HG03196 (cell line): Measurements from ENCODE around the gene GPNMB.

Experiments
- ATAC-seq: cut with Tn5 transposase; IDR thresholded peaks from one replicate; pipeline ENCODE4 v1.9.1; 2021; ENCODE audit not compliant: unreplicated experiment

The GPNMB gene

GRCh38 chr7:23268167-23268566 lies 21.6 kb downstream of the GPNMB start:
- no peak for ATAC-seq

GRCh38 chr7:23268746-23269145 lies 22.2 kb downstream of the GPNMB start:
- no peak for ATAC-seq

GRCh38 chr7:23272275-23272674 lies 25.7 kb downstream of the GPNMB start:
- no peak for ATAC-seq

- peak; percentile 93 for ATAC-seq
Observed at GRCh38 chr7:23273141-23273599, 26.6 kb downstream of the GPNMB start.

- no peak for ATAC-seq
Observed at GRCh38 chr7:23275912-23276311, 29.3 kb downstream of the GPNMB start.

GRCh38 chr7:23276376-23276775 lies 29.8 kb downstream of the GPNMB start:
- no peak for ATAC-seq

GRCh38 chr7:23276947-23277346 lies 30.4 kb downstream of the GPNMB start:
- ATAC-seq = no peak

- ATAC-seq = no peak
Observed at GRCh38 chr7:23277359-23277989, 30.9 kb downstream of the GPNMB start.

GRCh38 chr7:23279819-23280525 lies 33.4 kb downstream of the GPNMB start:
- no peak for ATAC-seq

- ATAC-seq = no peak
Observed at GRCh38 chr7:23283086-23283485, 36.5 kb downstream of the GPNMB start.

GRCh38 chr7:23284871-23285270 lies 38.3 kb downstream of the GPNMB start:
- ATAC-seq = no peak

- no peak for ATAC-seq
Observed at GRCh38 chr7:23285657-23286646, 39.4 kb downstream of the GPNMB start.

- ATAC-seq = no peak
Observed at GRCh38 chr7:23287612-23288011, 41.0 kb downstream of the GPNMB start.

- no peak for ATAC-seq
Observed at GRCh38 chr7:23290993-23291392, 44.4 kb downstream of the GPNMB start.

GRCh38 chr7:23291957-23292560 lies 45.5 kb downstream of the GPNMB start:
- no peak for ATAC-seq

GRCh38 chr7:23292623-23293022 lies 46.0 kb downstream of the GPNMB start:
- ATAC-seq = no peak

GRCh38 chr7:23293500-23294073 lies 47.0 kb downstream of the GPNMB start:
- no peak for ATAC-seq

- no peak for ATAC-seq
Observed at GRCh38 chr7:23294549-23295400, 48.2 kb downstream of the GPNMB start.

- ATAC-seq = no peak
Observed at GRCh38 chr7:23295401-23295697, 48.8 kb downstream of the GPNMB start.
